K562 (cell line): ENCODE results near the gene B4GALT5. TPM values are rescaled to one million over a fixed set of nuclear protein-coding genes. Genes with fewer than 3 reads are reported as not detected.
"Not testable (repeated sequence)": the region's sequence is repeated elsewhere in the genome, so short reads cannot be mapped to it uniquely, and the experiment has no call there.

Source experiments
- ATF3 ChIP-seq, 2 experiments: fragments of 450-650 bp in 1 of 2; sonication (generic) in 1 of 2; formaldehyde crosslinking in 1 of 2; IDR thresholded peaks in 1 of 2; conservative IDR thresholded peaks in 1 of 2; 2 replicates each; pipeline versions ENCODE4 v1.6.1 to v1.8.1; 2016 to 2023; ENCODE audit warnings: mild to moderate bottlenecking in 2 of 2, moderate library complexity in 2 of 2, inconsistent platforms in 1 of 2, missing genetic modification reagents in 1 of 2
- CEBPG ChIP-seq, 3 experiments: fragments of 200-800 bp in 1 of 3; sonication (Bioruptor generic) in 1 of 3; sonication (generic) in 1 of 3; formaldehyde crosslinking in 1 of 3; IDR thresholded peaks in 2 of 3; conservative IDR thresholded peaks in 1 of 3; 2 replicates each; pipeline versions ENCODE4 v1.6.1 to v1.8.0; 2016 to 2022; ENCODE audit warnings: missing compliant biosample characterization in 2 of 3, missing genetic modification characterization in 2 of 3, mild to moderate bottlenecking in 1 of 3, missing genetic modification reagents in 1 of 3
- JUN ChIP-seq, 2 experiments: sonication (generic) in 1 of 2; formaldehyde crosslinking in 1 of 2; IDR thresholded peaks; 2 replicates each; pipeline versions ENCODE4 v1.6.1 to v1.8.0; 2012 to 2022; ENCODE audit warnings: borderline replicate concordance in 2 of 2, mild to moderate bottlenecking in 2 of 2, improper control_type of control experiment in 1 of 2, low read depth in 1 of 2, low read length in 1 of 2, missing genetic modification reagents in 1 of 2
- NCOR1 ChIP-seq: fragments of 450-650 bp; IDR thresholded peaks from 2 replicates; pipeline ENCODE4 v1.6.1; 2016; ENCODE audit warnings: mild to moderate bottlenecking, moderate library complexity
- SMARCE1 ChIP-seq: fragments of 450-650 bp; IDR thresholded peaks from 2 replicates; pipeline ENCODE4 v1.7.1; 2016; ENCODE audit warnings: mild to moderate bottlenecking
- TBP ChIP-seq: optimal IDR thresholded peaks from 2 replicates; pipeline ENCODE3; 2011; ENCODE audit warnings: low read depth, low read length, improper control_type of control experiment
- ZNF592 ChIP-seq: fragments of 450-650 bp; IDR thresholded peaks from 2 replicates; pipeline ENCODE4 v1.6.1; 2017; ENCODE audit warnings: antibody characterized with exemption, mild to moderate bottlenecking
- polyA plus RNA-seq, 8 experiments: library from polyadenylated mRNA; depleted of rRNA in 4 of 8; stranded (reverse) in 5 of 8; unstranded in 3 of 8; fragments of >200 nt; fragmentation: Nextera tagmentation in 2 of 8; fragmentation: Illumina TruSeq in 1 of 8; extraction: Ambion mirVana in 2 of 8; extraction: Trizol in 1 of 8; gene quantifications; 2 replicates each; pipeline versions ENCODE4 v1.2.1 to v1.2.3, GENCODE V29; 2011 to 2014; ENCODE audit warnings: inconsistent platforms in 1 of 8, missing spikeins in 1 of 8
- total RNA-seq, 7 experiments: library from RNA; depleted of rRNA in 6 of 7; stranded (reverse); fragments of >200 nt in 6 of 7; fragmentation: Illumina TruSeq in 2 of 7; extraction: Trizol in 2 of 7; gene quantifications; 2 replicates each; pipeline versions ENCODE4 v1.2.1 to v1.2.3, GENCODE V29; 2011 to 2021; ENCODE audit warnings: low replicate concordance in 1 of 7

The B4GALT5 gene
- total and polyA plus RNA-seq, 9 of the 15 experiments (the other 6 are each of a cell fraction or from before 2014, with no cell fraction given): 8.5 to 32.6 (median 23.4) TPM

- TF ChIP-seq ZNF592 (peak; percentile 30; the same call in 1 of the 2 replicates), NCOR1 (peak; percentile 37; the same call in 1 of the 2 replicates), CEBPG (CRISPR knock-in tag; IDR thresholded peaks at IDR 0.05) (0 out of 2 replicates have a peak, but pooled peaks have one; percentile 9), ATF3 (IDR thresholded peaks at IDR 0.05) (peak; percentile 81), TBP (peak; percentile 21), SMARCE1 (peak; percentile 67; the same call in 1 of the 2 replicates), JUN (IDR thresholded peaks at IDR 0.05; ENCODE audit: borderline replicate concordance, low read depth, low read length) (peak; percentile 13; the same call in 1 of the 2 replicates)
- not testable (repeated sequence) for TF ChIP-seq CEBPG (tag; conservative IDR thresholded peaks at IDR 0.05 in 1 of 2, IDR thresholded peaks at IDR 0.05 in 1 of 2); ATF3 (CRISPR knock-in tag; conservative IDR thresholded peaks at IDR 0.05); JUN (CRISPR knock-in tag; IDR thresholded peaks at IDR 0.05; ENCODE audit: borderline replicate concordance)
- TF ChIP-seq, all 486 proteins: peak for 24; not testable (repeated sequence) for 462
These were observed 48.2 kb upstream of the B4GALT5 start (continued) for GRCh38 chr20:49761888-49762287.
